NCI-H446 treated with DMSO at 0.1 percent for 48 hours (cell line): ENCODE data around the gene CRTAC1.

Experiments used
- DNase-seq: peaks from one replicate; lab custom pipeline; 2025; lab: John Stamatoyannopoulos, UW

The CRTAC1 gene

GRCh38 chr10:97974526-97975525 is 55.6 kb downstream of the CRTAC1 start:
- no peak for DNase-seq

- no peak for DNase-seq
Measured at GRCh38 chr10:97974100-97974499, 56.3 kb downstream of the CRTAC1 start.

GRCh38 chr10:97969538-97970079 is 60.8 kb downstream of the CRTAC1 start:
- DNase-seq, result no peak

- no peak for DNase-seq
Measured at GRCh38 chr10:97964748-97965147, 65.7 kb downstream of the CRTAC1 start.

- DNase-seq, result no peak
Measured at GRCh38 chr10:97961945-97962344, 68.5 kb downstream of the CRTAC1 start.

GRCh38 chr10:97960269-97961056 is 70.0 kb downstream of the CRTAC1 start:
- no peak for DNase-seq

- DNase-seq, result no peak
Measured at GRCh38 chr10:97949462-97949861, 81.0 kb downstream of the CRTAC1 start.

- no peak for DNase-seq
Measured at GRCh38 chr10:97948822-97949221, 81.6 kb downstream of the CRTAC1 start.

- no peak for DNase-seq
Measured at GRCh38 chr10:97944772-97945171, 85.6 kb downstream of the CRTAC1 start.

GRCh38 chr10:97943294-97943693 is 87.1 kb downstream of the CRTAC1 start:
- DNase-seq, result no peak

- no peak for DNase-seq
Measured at GRCh38 chr10:97940534-97940933, 89.9 kb downstream of the CRTAC1 start.

- no peak for DNase-seq
Measured at GRCh38 chr10:97939446-97939990, 90.9 kb downstream of the CRTAC1 start.

- no peak for DNase-seq
Measured at GRCh38 chr10:97937928-97938327, 92.5 kb downstream of the CRTAC1 start.

- DNase-seq, result no peak
Measured at GRCh38 chr10:97937054-97937453, 93.4 kb downstream of the CRTAC1 start.

GRCh38 chr10:97936126-97936525 is 94.3 kb downstream of the CRTAC1 start:
- DNase-seq, result no peak

- no peak for DNase-seq
Measured at GRCh38 chr10:97932932-97933530, 97.4 kb downstream of the CRTAC1 start.

- DNase-seq, result no peak
Measured at GRCh38 chr10:97931041-97931440, 99.4 kb downstream of the CRTAC1 start.

GRCh38 chr10:97928897-97929296 is 101.5 kb downstream of the CRTAC1 start:
- DNase-seq, result no peak

GRCh38 chr10:97927622-97928021 is 102.8 kb downstream of the CRTAC1 start:
- DNase-seq, result no peak

- DNase-seq, result no peak
Measured at GRCh38 chr10:97926055-97926454, 104.4 kb downstream of the CRTAC1 start.

- DNase-seq, result no peak
Measured at GRCh38 chr10:97925308-97925938, 105.0 kb downstream of the CRTAC1 start.
